ENCODE results near the gene SBNO2. TPM values are rescaled to one million over a fixed set of nuclear protein-coding genes. Genes with fewer than 3 reads are reported as not detected.
A peak's percentile ranks its signal among the peaks of the same experiment; 100 is the strongest.

SBNO2 gene
- total RNA-seq, 4 donors from 2014 or later = 22.2 to 49.8 (median 30.9) TPM

DNA sequence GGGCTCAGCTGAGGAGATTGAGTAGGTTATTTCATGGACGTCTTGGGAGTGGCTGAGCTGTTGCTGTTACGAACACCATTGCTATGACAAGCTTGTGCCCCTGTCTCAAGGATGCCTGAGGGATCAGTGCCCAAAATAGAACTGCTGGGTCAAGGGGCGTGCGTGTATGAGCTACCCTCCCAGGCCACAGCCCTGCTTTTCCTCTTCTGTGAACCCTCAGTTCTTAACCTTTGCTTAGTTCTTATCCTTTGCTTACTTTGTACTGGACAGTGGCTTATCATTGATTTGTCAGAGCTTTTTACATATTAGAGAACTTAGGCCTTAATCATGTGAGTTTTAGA is 98.1 kb downstream of the SBNO2 start:
- Histone ChIP-seq H3K4me1 (no peaks in the 10 kb centered on the region), H3K4me3 (no peak overlapping the region), H3K36me3 (no peaks in the 10 kb centered on the region), H3K27me3 (peaks cover 12 to 15% (median 15%) of the 10 kb centered on the region in 3 donors), H3K27ac (no peak overlapping the region), H3K9me3 (no peaks in the 10 kb centered on the region)
- TF ChIP-seq POLR2A (IDR thresholded peaks at IDR 0.05) = no peak
- ATAC-seq = no peak
- DNase-seq = no peak
- intact Hi-C loops (cut with DNase I; ENCODE audit: low total_unique reads) = no loop called here
- in situ Hi-C loops (cut with MboI; ENCODE audit: low sequenced_read_pairs in 4 of 4) = no loop called here

DNA sequence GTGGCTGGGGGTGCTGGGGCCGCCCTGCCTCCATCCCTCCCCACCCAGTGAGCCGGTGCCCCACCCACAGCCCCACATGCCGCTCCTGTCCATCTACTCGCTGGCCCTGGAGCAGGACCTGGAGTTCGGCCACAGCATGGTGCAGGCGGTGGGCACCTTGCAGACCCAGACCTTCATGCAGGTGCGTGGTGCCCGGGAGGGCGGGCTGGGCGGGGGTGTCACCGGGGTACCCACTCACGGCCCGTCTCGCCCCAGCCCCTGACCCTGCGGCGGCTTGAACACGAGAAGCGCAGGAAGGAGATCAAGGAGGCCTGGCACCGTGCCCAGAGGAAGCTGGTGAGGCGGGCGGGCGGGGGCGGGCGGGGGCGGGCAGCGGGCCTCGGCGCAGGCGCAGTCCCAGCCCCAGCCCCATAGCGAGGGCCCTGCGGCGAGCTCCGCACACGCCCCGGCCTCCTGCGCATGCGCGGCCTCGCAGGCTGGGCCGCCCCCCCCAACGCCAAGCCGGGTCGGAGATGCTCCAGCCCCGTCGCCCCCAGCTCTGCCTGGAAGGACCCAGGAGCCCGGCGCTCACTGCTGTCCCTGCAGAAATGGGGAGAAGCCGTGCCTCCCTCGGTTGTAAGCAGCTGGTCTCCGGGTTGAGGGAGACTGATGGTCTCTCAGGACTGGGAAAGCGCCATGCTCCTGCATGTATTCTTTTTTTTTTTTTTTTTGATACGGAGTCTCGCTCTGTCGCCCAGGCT is 99.4 kb downstream of the SBNO2 start:
- in situ Hi-C loops (cut with MboI; ENCODE audit: low sequenced_read_pairs in 4 of 4) = no loop called here
- ATAC-seq (no peak), DNase-seq (peak in 1 of 2 donors; percentile 36)
- H3K27me3 ChIP-seq = peaks cover 25 to 28% (median 27%) of the 10 kb centered on the region in 3 donors
- no peaks in the 10 kb centered on the region for H3K36me3 ChIP-seq
- no peaks in the 10 kb centered on the region for H3K4me1 ChIP-seq
- intact Hi-C loops (cut with DNase I; ENCODE audit: low total_unique reads) = no loop called here
- peak overlapping the region in 1 of 4 donors; percentile 25 for H3K4me3 ChIP-seq
- TF ChIP-seq, protein P1, sequence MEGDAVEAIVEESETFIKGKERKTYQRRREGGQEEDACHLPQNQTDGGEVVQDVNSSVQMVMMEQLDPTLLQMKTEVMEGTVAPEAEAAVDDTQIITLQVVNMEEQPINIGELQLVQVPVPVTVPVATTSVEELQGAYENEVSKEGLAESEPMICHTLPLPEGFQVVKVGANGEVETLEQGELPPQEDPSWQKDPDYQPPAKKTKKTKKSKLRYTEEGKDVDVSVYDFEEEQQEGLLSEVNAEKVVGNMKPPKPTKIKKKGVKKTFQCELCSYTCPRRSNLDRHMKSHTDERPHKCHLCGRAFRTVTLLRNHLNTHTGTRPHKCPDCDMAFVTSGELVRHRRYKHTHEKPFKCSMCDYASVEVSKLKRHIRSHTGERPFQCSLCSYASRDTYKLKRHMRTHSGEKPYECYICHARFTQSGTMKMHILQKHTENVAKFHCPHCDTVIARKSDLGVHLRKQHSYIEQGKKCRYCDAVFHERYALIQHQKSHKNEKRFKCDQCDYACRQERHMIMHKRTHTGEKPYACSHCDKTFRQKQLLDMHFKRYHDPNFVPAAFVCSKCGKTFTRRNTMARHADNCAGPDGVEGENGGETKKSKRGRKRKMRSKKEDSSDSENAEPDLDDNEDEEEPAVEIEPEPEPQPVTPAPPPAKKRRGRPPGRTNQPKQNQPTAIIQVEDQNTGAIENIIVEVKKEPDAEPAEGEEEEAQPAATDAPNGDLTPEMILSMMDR (IDR thresholded peaks at IDR 0.05 in 4 of 5, conservative IDR thresholded peaks at IDR 0.05 in 1 of 5) = no peak
- TF ChIP-seq POLR2A (IDR thresholded peaks at IDR 0.05) = no peak
- no peaks in the 10 kb centered on the region for H3K9me3 ChIP-seq
- no peak overlapping the region for H3K27ac ChIP-seq

DNA sequence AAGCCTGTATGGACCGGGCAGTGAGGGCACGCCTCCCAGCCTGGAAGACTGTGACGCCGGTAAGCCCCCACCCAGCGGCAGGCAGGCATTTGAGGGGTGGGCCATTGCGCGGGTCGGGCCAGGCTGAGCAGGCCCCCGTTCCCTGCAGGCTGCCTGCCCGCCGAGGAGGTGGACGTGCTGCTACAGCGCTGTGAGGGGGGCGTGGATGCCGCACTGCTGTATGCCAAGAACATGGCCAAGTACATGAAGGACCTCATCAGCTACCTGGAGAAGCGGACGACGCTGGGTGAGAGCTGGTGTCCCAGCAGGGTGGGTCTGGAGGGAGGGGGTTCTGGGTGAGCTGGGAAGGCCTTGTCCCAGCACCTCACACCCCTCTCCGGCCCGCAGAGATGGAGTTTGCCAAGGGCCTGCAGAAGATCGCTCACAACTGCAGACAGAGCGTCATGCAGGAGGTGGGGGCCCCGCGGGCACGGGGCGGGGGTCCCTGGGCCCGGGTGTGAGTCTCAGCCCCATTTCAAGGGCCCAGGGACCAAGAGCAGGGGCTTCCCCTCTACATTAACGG is 100.0 kb downstream of the SBNO2 start:
- no peak for DNase-seq
- H3K27ac ChIP-seq = no peak overlapping the region
- no peaks in the 10 kb centered on the region for H3K36me3 ChIP-seq
- no peaks in the 10 kb centered on the region for H3K9me3 ChIP-seq
- TF ChIP-seq POLR2A (IDR thresholded peaks at IDR 0.05) = no peak
- TF ChIP-seq, protein P1 (IDR thresholded peaks at IDR 0.05 in 4 of 5, conservative IDR thresholded peaks at IDR 0.05 in 1 of 5) = no peak
- ATAC-seq = no peak
- in situ Hi-C loops (cut with MboI; ENCODE audit: low sequenced_read_pairs in 4 of 4) = no loop called here
- H3K27me3 ChIP-seq = peaks cover 31 to 35% (median 34%) of the 10 kb centered on the region in 3 donors
- no peak overlapping the region for H3K4me3 ChIP-seq
- no peaks in the 10 kb centered on the region for H3K4me1 ChIP-seq
- intact Hi-C loops (cut with DNase I; ENCODE audit: low total_unique reads) = no loop called here

DNA sequence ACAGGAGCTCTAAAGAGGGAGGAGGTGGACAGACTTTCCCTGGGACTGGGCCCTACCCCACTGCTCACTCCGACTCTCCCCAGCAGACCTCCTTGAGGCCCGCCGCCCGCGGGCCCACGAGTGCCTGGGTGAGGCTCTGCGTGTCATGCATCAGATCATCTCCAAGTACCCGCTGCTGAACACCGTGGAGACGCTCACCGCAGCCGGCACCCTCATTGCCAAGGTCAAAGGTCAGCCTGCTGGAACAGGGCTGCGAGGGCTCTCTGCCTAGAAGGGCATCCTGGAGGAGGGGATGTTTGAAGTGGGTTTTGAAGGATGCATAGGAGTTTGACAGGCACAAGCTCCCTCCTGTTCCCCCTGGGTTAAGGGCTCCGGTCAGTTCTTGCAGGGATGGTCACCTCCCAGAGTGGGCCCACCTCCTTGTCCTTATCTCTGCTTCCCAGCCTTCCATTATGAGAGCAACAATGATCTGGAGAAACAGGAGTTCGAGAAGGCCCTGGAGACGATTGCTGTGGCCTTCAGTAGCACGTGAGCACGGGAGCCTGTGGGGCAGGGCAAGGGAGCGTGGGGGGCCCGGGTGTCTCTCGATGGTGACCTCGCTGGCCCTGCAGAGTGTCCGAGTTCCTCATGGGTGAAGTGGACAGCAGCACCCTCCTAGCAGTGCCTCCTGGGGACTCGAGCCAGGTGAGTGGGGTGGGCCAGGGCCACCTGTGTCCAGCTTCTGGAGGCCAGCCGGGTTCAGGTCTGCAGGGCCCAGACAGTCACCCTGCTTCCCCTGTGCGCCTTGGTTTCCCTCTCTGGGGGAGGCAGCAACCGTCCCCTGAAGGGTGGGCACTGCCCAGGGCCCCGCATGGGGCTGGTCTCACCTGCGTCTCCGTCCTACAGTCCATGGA is 100.8 kb downstream of the SBNO2 start:
- no peaks in the 10 kb centered on the region for H3K9me3 ChIP-seq
- H3K27ac ChIP-seq = no peak overlapping the region
- DNase-seq (no peak), ATAC-seq (no peak)
- H3K27me3 ChIP-seq = peaks cover 37 to 42% (median 41%) of the 10 kb centered on the region in 3 donors
- in situ Hi-C loops (cut with MboI; ENCODE audit: low sequenced_read_pairs in 4 of 4) (no loop called here), intact Hi-C loops (cut with DNase I; ENCODE audit: low total_unique reads) (no loop called here)
- no peaks in the 10 kb centered on the region for H3K36me3 ChIP-seq
- TF ChIP-seq POLR2A (IDR thresholded peaks at IDR 0.05) = no peak
- TF ChIP-seq, protein P1 (IDR thresholded peaks at IDR 0.05 in 4 of 5, conservative IDR thresholded peaks at IDR 0.05 in 1 of 5) = no peak
- H3K4me3 ChIP-seq = no peak overlapping the region
- no peaks in the 10 kb centered on the region for H3K4me1 ChIP-seq
